ENCODE results near the gene GPC6.

GPC6 gene

DNA sequence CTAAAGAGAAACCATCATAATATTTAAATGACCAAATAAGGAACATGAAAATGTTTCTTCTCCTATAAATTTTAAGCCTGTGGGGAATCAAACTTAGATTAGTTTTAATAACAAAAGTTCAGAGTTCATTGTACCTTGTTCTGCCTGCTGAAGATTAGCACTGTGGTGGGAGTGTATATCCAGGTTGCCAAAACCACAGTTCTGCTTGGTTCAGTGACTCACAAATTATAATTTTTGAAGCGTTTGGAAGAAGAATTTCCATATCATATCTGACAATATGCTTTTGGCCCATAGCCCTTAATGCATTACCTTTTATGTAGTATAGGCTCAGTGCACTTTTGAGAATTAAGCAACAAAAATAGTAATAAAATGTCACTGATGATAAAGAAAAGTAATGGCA lies 545.2 kb downstream of the GPC6 start:
- no peak for DNase-seq (ENCODE audit: low read depth in 2 of 2)

DNA sequence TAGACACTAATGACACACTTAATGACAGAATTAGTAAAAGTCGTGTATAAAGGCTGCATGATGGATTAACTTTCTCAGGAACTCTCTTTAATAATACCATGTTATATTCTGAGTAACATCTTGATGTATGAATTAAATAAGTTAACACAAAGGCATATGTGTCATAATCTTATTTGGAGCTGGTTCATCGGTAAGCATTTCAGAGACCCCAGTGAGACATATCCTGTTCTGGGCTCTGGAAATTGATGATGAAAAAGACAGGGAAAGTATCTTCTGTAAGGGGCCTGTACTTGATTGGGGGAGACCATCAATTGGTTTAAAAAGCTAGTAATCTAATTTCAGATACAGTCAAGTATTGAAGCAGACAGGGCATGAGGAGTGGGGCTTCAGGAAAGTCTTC lies 547.9 kb downstream of the GPC6 start:
- no peak for DNase-seq (ENCODE audit: low read depth in 2 of 2)

DNA sequence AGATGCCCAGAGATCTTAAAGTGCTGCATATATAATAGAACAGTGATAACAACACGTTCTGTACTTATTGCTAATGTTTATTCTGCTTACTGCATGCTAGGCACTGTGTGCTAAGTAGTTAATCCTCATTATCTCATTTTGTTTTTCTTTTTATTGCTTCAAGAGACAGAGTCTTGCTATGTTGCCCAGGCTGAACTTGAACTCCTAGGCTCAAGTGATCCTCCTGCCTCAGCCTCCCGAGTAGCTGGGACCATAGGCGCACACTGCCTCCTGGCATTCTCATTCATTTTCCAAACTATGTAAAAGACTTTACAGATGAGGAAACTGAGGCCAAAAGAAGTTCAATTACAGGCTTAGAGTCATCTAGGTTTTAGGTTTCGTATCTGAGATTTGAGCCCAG lies 548.4 kb downstream of the GPC6 start:
- DNase-seq (ENCODE audit: low read depth in 2 of 2) = no peak

DNA sequence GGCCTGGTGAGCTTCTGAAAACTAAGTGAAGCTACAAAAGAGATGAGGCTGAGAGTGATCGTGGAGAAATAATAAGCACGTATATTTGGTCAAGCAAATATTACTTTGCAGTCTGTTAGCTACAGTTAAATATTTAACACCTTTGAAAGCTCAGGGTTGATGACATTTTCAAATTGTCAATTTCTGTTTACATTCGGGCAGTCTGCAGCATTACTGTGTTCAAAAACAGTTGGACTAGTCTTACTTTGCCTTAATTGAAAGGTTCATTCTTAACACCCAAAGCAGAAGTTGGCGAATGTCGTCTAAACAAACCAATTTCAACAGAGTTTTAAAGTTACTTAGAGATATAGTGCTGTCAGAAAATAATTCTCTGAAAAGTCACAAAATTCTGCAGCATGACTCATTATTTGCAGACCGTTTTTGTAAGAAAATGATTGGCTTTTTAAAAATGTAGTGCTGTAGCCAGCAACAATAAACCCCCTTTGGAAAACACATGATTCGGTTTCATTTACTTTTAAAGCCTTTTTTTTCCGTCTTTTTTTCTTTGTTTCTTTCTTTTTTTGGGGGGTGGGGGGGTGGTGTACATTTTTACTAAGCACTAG lies 549.0 kb downstream of the GPC6 start:
- no peak for DNase-seq (ENCODE audit: low read depth in 2 of 2)

DNA sequence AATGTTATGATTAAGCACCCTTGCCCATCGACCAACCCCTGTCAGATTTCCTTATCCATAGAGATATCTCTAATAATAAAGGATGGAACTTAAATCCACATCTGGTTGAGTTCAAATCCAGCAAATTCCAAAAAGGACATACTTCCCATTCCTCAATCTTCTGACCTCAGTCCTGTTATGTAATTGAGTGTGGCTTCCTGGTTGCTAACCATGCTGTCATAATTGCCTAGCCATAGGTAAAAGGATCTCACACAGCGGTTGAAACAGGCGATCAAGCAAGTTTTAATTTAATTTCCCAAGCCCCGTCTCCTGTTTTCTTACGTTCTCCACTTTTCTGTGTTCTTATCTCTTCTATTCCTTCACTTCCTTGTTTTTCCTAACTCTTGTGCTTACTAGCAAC lies 550.3 kb downstream of the GPC6 start:
- DNase-seq (ENCODE audit: low read depth in 2 of 2) = no peak

DNA sequence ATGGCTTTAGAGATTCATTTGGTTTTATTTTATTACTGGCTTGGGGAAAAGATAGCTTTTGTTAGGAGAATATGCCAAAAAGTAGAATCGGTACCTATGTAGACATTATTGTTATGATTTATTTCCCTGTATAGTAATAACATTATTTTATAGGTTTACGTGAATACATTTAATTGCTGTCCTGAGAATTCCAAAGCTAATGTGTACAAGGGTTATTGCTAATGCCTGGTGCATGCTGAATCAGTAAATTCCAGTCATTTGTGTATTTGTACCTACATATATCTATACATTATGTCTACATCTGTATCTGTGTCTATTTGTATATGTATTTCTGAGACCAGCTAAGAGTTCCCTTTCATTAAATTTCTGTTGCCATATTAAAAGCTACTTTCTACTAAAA lies 550.9 kb downstream of the GPC6 start:
- DNase-seq (ENCODE audit: low read depth in 2 of 2) = no peak

DNA sequence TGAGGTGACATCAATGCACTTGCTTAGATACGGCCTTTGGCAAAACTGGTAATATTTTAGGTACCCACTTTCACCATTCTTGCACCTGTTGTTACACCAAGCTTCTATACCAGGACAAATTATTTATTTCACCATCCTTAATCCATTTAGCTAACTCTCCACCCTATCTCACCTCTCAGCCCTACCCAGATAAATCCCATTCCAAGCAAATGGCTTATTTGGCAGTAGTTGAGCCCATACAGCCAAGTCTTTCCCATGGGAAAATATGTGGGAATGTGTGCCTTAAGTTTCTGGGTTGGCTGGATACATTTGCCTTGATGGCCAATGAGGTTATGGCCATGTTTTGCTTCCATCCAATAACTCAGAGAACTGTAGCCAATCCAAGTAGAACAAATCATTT lies 551.9 kb downstream of the GPC6 start:
- DNase-seq (ENCODE audit: low read depth in 2 of 2) = no peak

DNA sequence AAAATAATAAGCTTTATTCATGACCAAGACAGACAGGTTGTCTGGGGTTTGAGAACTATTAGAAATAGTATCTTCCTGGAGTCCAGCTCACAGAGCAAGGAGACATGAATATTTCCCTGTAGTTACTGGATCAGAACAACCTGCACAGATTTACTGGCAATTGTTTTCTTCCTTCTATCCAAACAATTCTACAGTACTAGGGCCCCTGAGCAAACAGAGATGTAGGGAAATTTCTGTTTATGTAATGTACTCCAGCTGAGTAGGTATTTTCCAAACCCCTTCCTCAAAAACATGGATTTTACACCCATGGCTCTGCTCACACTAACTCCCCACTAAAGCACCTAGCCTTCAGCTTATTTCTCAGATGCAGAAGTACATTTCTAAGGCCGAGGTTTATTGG lies 557.6 kb downstream of the GPC6 start:
- no peak for DNase-seq (ENCODE audit: low read depth in 2 of 2)

DNA sequence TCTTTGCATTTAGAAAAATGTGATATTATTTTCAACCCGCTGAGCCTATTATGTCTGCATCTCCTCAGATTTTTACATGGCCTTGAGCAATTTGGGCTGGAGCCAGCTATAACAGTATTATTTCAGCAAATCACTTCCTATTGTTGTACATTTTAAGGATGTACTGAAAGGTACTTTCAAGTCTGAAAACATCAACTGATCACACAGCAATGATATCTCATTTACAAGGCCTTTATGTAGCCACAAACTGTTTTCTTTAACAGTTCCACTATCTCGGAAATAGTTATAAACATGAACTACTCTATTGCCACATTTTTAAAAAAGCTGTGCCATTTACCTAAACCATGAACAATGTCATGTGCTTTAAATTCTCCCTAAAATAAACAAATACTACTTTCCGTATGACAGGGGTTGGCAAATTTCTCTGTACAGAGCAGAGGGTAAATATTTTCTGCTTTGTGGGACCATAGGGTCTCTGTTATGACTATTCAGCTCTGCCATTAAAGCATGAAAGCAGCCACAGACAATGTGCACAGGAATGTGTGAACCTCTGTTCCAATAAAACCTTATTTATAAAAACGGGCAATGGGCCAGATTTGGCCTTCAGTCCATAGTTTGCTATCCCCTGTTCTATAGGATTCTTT lies 560.4 kb downstream of the GPC6 start:
- DNase-seq (ENCODE audit: low read depth in 2 of 2) = no peak

DNA sequence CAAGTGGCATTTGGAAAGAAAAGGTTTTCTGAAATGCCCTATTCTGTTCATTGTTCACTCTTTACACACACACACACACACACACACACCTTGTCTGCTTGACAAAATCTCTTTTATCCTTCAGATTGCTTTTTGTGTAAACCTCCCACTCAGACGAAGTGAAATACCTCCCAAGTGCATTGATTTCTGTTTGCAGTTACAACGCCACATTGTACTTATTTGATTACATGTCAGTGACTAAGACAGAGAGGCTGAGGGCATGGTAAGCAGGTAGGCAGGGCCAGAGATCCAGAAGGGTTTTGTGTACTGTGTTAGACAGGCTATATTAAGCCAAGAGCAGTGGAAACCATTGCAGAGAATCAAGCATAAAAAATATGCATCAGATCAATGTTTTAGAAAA lies 561.8 kb downstream of the GPC6 start:
- DNase-seq (ENCODE audit: low read depth in 2 of 2) = no peak

DNA sequence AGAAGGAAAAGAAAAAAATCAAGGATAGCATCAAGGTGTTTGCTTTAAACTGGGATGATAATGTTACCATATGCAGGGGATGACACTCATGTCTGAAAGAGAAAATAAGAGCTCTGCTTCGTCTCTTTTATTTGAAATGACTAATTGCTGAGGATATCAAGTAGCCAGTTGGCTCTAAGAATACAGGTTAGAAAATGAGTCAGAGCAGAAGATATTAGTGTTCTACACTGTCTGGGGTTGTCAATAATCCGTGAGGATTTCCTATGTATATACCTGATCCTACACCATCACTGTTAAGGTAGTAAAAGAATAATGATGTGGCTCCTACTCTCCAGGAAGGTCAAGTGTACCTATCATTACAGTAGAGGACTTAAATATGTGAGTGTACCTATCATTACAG lies 562.5 kb downstream of the GPC6 start:
- no peak for DNase-seq (ENCODE audit: low read depth in 2 of 2)

DNA sequence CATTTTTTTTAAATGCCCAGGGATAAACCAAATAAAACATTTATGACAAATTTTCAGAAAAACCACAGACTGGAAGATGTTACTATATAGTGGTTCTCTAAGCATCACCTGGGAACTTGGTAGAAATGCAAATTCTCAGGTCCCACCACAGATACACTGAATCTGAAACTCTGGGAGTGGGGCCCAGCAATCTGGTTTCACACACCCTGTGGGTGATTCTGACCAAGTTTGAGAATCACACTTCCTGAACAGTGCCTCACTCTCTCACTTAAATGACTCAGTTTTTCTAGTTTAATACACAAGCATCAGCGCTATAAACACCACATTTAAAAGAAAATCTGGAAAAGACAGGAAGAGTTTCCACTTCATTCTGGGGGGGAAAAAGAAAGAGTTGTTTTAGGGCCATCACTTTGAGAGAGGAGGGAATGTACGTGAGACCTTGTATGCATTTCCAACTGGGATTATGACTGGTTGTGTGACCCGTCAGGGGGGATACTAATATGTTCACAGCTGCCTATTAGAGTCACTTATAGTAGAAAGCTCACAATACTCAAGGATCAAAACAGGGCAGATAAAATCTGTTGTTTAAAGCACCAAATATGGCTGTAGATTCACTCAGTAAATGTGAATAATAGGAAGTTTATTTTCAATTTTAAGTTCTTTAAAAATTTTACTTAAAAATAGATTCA lies 567.7 kb downstream of the GPC6 start:
- DNase-seq (ENCODE audit: low read depth in 2 of 2) = peak; percentile 24 to 46

DNA sequence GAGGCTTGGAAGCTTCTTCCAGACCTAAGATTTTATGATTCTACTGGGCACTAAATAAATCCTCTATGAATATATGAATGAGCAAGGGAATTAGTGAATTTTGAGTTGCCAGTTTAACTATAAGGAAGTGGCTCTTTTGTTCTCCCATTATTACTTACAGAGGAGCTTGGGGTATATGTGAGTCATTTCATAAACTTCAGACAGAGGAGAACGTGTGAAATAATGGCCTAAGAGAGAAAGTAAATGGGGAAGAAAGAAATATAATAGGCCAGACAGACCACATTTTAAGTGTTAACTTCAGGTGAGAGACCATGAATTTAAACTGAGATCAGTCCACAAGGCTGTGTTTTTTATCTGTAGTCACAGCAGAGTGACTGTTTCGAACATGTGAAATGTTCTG lies 570.9 kb downstream of the GPC6 start:
- DNase-seq (ENCODE audit: low read depth in 2 of 2) = no peak

DNA sequence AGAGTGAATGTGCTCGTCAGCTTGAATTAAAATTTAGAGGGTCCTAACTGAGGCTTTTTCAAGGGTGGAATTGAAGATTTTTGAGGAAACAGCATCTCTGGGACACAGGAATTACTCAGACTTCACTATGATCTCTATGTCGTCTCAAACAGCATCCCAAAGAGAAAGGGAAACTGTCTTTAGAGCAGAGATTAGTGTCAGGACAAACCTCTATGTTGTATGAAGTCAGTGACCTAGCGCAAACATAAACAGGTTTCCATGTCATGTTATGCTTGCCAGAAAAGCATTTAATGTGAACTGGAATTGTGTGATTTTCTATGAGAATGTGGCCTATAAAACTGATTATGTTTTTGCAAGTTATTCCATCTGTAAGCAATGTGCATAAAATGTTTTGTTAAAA lies 573.7 kb downstream of the GPC6 start:
- DNase-seq (ENCODE audit: low read depth in 2 of 2) = no peak

DNA sequence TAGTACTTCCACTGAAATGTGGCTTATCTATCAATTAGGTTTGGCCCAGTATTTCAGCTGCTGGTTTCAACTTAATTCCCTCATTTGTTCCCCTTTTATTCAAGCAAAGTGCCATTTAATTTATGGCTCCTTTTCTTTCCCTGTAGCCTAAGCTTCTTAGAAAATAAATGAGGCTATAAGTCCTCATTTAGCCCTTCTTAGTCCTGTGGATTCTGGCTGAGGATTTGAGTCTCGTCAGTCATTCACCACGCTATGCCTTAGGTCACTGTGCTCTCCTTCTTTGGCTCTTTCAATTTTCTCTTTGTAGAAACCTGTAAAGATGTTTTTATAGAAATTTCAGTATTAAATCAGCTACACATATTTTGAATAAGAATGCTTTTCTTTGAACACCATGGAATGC lies 579.1 kb downstream of the GPC6 start:
- no peak for DNase-seq (ENCODE audit: low read depth in 2 of 2)

DNA sequence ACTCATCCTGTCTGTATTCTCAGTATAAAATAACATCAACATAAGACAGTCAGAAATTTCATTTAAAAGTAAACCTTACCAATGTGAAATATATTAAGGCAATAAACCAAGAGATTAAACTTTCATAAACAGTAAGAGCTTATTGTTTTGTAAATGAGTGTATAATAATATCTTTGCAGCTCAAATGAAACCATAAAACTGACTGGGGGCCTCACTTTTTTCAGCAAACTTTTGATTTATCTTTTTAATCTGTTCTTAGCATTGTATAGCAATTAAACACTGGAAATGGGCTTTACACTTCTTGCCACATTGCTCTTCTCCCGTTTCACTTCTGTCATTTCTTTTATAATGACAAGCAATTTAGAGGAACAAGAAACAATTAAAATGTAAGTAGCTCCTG lies 580.3 kb downstream of the GPC6 start:
- DNase-seq (ENCODE audit: low read depth in 2 of 2) = no peak

DNA sequence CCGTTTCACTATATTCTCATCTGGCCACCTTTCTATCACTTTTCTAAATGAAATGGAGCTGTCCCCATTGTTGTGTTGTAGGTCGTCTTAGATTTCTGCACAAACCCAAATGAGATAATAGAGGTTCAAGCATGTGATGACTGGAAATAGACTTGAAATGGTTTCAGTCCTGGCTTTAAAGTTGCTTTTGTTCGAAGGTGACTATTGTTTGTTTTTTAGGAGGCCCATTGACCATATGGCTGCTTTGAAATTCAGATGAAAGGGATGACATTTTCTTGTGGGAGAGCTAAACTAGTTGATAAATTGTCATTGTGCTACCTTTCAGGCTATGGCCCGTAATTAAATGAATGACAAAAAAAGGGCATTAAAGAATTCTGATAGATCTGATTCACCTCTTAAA lies 583.7 kb downstream of the GPC6 start:
- DNase-seq (ENCODE audit: low read depth in 2 of 2) = no peak

DNA sequence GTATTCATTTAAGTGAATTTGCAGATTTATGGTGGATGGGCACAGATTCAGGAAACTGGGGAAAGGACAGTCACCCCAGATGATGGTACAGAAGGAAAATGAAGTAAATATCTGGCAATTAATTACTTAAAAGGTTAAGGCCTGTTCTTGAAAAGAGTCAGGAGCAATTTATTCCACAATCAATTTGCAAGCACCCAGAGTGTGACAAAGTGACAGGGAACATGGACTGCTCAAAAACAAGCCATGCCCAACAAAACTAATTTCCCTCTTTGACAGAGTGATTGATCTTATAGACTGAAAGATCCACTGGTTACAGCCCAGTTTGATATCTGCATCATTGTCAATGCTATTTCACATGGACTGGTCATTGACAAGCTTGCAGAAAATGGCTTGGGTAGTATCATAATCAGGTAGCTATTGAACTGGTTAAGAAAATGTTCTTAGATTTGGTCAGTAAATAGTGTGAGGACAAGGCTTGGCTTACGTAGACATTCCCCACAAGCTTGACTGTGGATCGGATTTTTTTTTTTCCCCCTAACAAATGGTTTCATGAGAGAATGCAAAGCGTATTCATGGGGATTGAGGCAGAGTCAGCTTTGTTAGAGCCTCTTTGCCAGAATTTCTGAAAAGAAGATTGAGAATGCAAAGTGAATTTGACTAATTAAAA lies 584.6 kb downstream of the GPC6 start:
- DNase-seq (ENCODE audit: low read depth in 2 of 2) = no peak

DNA sequence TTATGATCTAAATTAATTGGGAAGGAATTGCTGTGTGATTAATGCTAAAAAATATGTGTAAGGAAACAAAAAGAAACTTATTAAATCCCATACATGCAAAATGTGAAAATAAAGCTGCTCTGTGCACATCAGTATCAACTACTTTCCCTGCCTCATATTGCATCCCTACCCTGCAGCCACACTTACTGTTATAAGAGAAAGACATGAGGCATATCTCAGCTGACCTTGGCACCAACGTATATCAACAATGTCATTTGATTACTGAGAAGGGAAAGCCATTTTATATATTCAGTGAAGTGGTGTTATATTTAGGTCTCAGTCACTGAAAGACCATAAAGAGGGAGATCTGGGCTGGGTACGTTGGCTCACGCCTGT lies 585.1 kb downstream of the GPC6 start:
- no peak for DNase-seq (ENCODE audit: low read depth in 2 of 2)

DNA sequence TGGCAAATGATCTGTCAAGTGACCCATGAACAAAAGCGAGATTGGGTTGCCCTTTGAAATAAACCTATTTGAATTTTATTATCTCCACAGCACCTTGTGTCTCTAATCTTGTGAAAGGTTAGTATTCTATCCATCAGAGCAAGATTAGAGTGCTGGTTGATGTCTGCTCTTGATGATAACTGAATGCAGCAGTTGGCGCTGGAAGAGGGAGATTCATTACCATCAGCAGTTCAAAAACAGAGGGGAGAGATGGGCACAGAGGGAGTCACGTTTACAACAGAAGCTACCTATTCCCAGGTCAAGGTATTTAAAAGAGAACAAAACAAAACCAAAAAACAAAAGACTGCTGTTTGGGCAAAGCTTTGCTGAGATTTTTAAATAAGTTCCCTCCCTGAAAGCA lies 588.1 kb downstream of the GPC6 start:
- DNase-seq (ENCODE audit: low read depth in 2 of 2) = no peak

DNA sequence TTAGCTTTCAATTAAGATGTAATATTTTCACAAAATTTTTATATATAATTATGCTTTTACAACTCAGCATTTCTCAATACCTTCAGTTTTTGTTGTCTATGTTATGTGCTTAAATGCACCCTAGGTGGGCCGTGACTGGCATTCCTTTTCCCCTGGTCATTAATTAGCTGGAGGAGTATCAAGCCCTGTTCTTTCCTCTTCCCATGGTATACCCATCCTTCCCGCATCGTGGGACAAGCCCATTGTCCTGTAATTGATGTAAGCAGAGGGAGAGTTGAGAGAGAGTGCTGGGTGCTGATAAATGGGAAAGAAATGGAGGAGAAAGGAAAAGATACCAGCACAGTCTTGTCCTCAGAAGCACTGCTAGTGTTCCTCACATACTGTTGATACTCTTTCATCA lies 591.7 kb downstream of the GPC6 start:
- no peak for DNase-seq (ENCODE audit: low read depth in 2 of 2)

DNA sequence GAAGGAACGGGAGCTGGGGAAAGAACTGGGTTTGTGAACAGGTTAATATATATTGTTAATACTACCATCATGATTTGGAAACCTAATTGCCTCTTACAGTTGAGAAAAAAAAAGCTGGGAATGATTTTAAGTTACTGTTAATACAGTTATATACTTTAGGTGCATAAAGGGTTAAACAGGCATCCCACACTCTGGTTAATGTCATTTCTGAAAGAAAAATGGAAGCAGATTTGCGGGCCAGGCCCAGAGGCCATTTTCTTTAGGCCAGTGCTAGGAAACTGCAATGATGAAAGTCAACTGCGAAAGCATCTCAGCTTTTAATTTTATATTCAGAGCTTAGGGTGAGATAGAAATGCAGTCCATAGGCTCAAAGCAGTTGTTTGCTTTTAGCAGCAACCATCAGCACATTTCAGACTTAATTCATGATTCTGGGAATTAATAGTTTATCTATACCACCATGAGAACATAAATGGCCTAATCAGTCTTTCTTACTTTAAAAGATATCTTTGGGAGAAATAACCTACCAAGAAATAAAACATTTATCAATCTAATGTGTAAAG lies 592.8 kb downstream of the GPC6 start:
- DNase-seq (ENCODE audit: low read depth in 2 of 2) = no peak

DNA sequence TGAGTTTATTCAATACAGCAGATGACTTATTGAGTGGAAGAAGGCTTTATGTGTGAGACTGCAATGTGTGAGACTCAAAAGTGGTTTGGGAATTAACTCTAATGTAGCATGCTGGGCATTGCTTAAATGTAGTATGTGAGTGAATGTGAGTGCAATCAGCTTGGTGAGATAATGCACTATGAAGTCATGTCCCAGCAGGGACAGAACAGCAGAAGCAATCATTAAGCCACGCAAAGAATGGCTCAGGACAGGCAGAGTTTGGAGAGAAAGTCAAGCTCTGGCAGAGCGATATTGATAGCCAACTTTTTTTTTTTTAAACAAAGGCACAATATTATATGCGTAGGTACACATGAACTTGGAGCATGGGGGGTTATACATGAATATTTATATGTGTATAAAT lies 597.7 kb downstream of the GPC6 start:
- DNase-seq (ENCODE audit: low read depth in 2 of 2) = no peak
